CD14-positive monocyte (primary cell): ENCODE measurements around the gene CLPSL1. TPM values are rescaled to one million over a fixed set of nuclear protein-coding genes. Genes with fewer than 3 reads are reported as not detected.

ENCODE experiments used
- DNase-seq, 3 donors: peaks; one replicate each; pipeline ENCODE4 v3.0.0-alpha.2; 2011 to 2022
- H2AFZ ChIP-seq: 2 replicates; pipeline ENCODE4 v1.6.0; 2012; ENCODE audit warnings: mild to moderate bottlenecking, low read depth, low read length, inconsistent platforms; ENCODE audit not compliant: insufficient read depth, poor library complexity, severe bottlenecking
- H3K27ac ChIP-seq, 2 donors: 1 replicate in 1 of 2; 2 replicates in 1 of 2; pipeline ENCODE4 v1.5.1; 2012 to 2013; ENCODE audit warnings: low read length in 2 of 2, control low read depth in 1 of 2, inconsistent platforms in 1 of 2, low read depth in 1 of 2, mild to moderate bottlenecking in 1 of 2
- H3K27me3 ChIP-seq, 2 donors: one replicate each; pipeline versions ENCODE4 v1.6.0 to v1.6.1; 2011 to 2013; ENCODE audit warnings: low read length in 2 of 2; ENCODE audit not compliant: control insufficient read depth in 2 of 2, insufficient read depth in 2 of 2
- H3K36me3 ChIP-seq, 2 donors: replicated peaks in 1 of 2; 1 replicate in 1 of 2; 2 replicates in 1 of 2; pipeline versions ENCODE4 v1.5.1 to v1.6.1; 2012 to 2013; ENCODE audit warnings: low read length in 2 of 2, control low read depth in 1 of 2, inconsistent platforms in 1 of 2, mild to moderate bottlenecking in 1 of 2; ENCODE audit not compliant: insufficient read depth in 2 of 2, control insufficient read depth in 1 of 2
- H3K4me1 ChIP-seq, 2 donors: 1 replicate in 1 of 2; 2 replicates in 1 of 2; pipeline versions ENCODE4 v1.5.1 to v1.6.1; 2012 to 2013; ENCODE audit warnings: low read length in 2 of 2, control low read depth in 1 of 2, inconsistent platforms in 1 of 2, mild to moderate bottlenecking in 1 of 2, moderate library complexity in 1 of 2; ENCODE audit not compliant: insufficient read depth in 2 of 2, control insufficient read depth in 1 of 2
- H3K4me2 ChIP-seq: replicated peaks from 2 replicates; pipeline ENCODE3; 2012; ENCODE audit warnings: low read length, moderate library complexity, mild to moderate bottlenecking; ENCODE audit not compliant: poor library complexity, severe bottlenecking; ENCODE audit errors: extremely low read depth
- H3K4me3 ChIP-seq, 3 experiments: fragments of 200-600 bp in 1 of 3; sonication (generic) in 1 of 3; replicated peaks in 1 of 3; 1 replicate in 2 of 3; 2 replicates in 1 of 3; pipeline ENCODE4 v1.5.1; 2011 to 2013; ENCODE audit warnings: low read length in 3 of 3, mild to moderate bottlenecking in 3 of 3, control low read depth in 2 of 3, low read depth in 2 of 3, inconsistent platforms in 1 of 3, moderate library complexity in 1 of 3
- H3K79me2 ChIP-seq: 2 replicates; pipeline ENCODE4 v1.6.0; 2012; ENCODE audit warnings: mild to moderate bottlenecking, control low read depth, inconsistent platforms, low read length, moderate library complexity; ENCODE audit not compliant: insufficient read depth
- H3K9ac ChIP-seq: 2 replicates; pipeline ENCODE4 v1.6.0; 2017; ENCODE audit warnings: low read length, mild to moderate bottlenecking; ENCODE audit not compliant: insufficient read depth, poor library complexity, severe bottlenecking
- H3K9me3 ChIP-seq, 2 donors: replicated peaks in 1 of 2; 1 replicate in 1 of 2; 2 replicates in 1 of 2; pipeline versions ENCODE4 v1.5.1 to v1.6.1; 2012 to 2013; ENCODE audit warnings: low read length in 2 of 2, control low read depth in 1 of 2; ENCODE audit not compliant: control insufficient read depth in 1 of 2, insufficient read depth in 1 of 2
- H4K20me1 ChIP-seq: 2 replicates; pipeline ENCODE4 v1.6.0; 2012; ENCODE audit warnings: mild to moderate bottlenecking, low read length, control low read depth, moderate library complexity; ENCODE audit not compliant: insufficient read depth
- H3K27ac Mint-ChIP-seq, 7 donors: one replicate each; pipeline ENCODE4 v1.8.0; 2020; ENCODE audit warnings: mild to moderate bottlenecking in 7 of 7, mixed read lengths in 7 of 7, moderate library complexity in 6 of 7, inconsistent platforms in 2 of 7
- H3K27me3 Mint-ChIP-seq, 3 donors: one replicate each; pipeline ENCODE4 v1.8.0; 2021 to 2022; ENCODE audit warnings: low read depth in 3 of 3, mild to moderate bottlenecking in 3 of 3, mixed read lengths in 3 of 3, moderate library complexity in 3 of 3, inconsistent platforms in 1 of 3
- H3K36me3 Mint-ChIP-seq, 2 donors: one replicate each; pipeline ENCODE4 v1.8.0; 2020; ENCODE audit warnings: mixed read lengths in 2 of 2, inconsistent platforms in 1 of 2, mild to moderate bottlenecking in 1 of 2
- H3K4me1 Mint-ChIP-seq: one replicate; pipeline ENCODE4 v1.8.0; 2020; ENCODE audit warnings: mild to moderate bottlenecking, mixed read lengths
- H3K4me3 Mint-ChIP-seq, 2 donors: one replicate each; pipeline ENCODE4 v1.8.0; 2020; ENCODE audit warnings: mild to moderate bottlenecking in 2 of 2, mixed read lengths in 2 of 2, moderate library complexity in 1 of 2
- H3K9me3 Mint-ChIP-seq, 7 donors: one replicate each; pipeline ENCODE4 v1.8.0; 2020 to 2022; ENCODE audit warnings: mixed read lengths in 7 of 7, mild to moderate bottlenecking in 6 of 7, moderate library complexity in 6 of 7, inconsistent platforms in 2 of 7
- WGBS: methylation state at CpG from one replicate; pipeline ENCODE4 v1.1.5; 2013; ENCODE audit warnings: missing lambda C conversion rate; ENCODE audit not compliant: insufficient coverage; 5-methylcytosine and 5-hydroxymethylcytosine counted together
- intact Hi-C, 2 donors: fragments of 100-400 bp; cut with micrococcal nuclease; formaldehyde crosslinking; loops; one replicate each; pipeline versions ENCODE4 v1.15.0 to v1.15.1; 2023
- polyA plus RNA-seq, 3 donors: library from polyadenylated mRNA; depleted of rRNA in 1 of 3; unstranded in 2 of 3; stranded (reverse) in 1 of 3; fragments of 300-500 nt in 2 of 3; fragments of >200 nt in 1 of 3; fragmentation: Illumina TruSeq in 2 of 3; gene quantifications; 1 replicate in 2 of 3; 2 replicates in 1 of 3; pipeline ENCODE4 v1.2.3, GENCODE V29; 2012 to 2021
- TF ChIP-seq, protein P1 (sequence below): fragments of 200-600 bp; IDR thresholded peaks from one replicate; pipeline ENCODE4 v1.8.0; 2022; ENCODE audit warnings: antibody characterized with exemption, mild to moderate bottlenecking

CLPSL1 gene
- polyA plus RNA-seq, 3 donors: not detected

DNA sequence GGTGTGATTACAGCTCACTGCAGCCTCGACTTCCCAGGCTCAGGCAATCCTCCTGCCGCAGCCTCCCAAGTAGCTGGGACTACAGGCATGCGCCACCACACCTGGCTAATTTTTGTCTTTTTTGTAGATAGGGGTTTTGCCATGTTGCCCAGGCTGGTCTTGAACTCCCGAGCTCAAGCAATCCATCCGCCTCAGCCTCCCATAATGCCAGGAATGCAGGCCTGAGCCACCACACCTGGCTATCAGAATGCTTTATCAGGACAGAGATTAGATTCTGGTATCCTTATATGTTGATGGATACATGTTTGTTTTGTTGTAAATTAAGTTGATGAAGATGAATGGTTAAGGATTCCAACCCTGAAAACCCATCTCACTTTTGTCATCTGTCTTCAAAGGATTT, 48.5 kb downstream of the CLPSL1 start:
- Histone ChIP-seq H2AFZ (no peak overlapping the region), H3K79me2 (no peaks in the 10 kb centered on the region), H3K4me3 (no peak overlapping the region), H3K27me3 (no peaks in the 10 kb centered on the region), H3K9me3 (no peaks in the 10 kb centered on the region), H3K9ac (no peak overlapping the region), H4K20me1 (no peaks in the 10 kb centered on the region), H3K4me1 (peaks cover 17 to 19% of the 10 kb centered on the region in 2 donors), H3K4me2 (no peak overlapping the region), H3K36me3 (no peaks in the 10 kb centered on the region), H3K27ac (no peak overlapping the region)
- no peak for DNase-seq
- H3K4me3 Mint-ChIP-seq: no peak overlapping the region
- intact Hi-C loops: no loop called here
- peaks cover 2 to 6% (median 2%) of the 10 kb centered on the region in 3 donors for H3K27me3 Mint-ChIP-seq
- H3K27ac Mint-ChIP-seq: no peak overlapping the region
- peaks cover 5 to 11% of the 10 kb centered on the region in 2 donors for H3K36me3 Mint-ChIP-seq
- 85% methylated on average over 4 of the region's 5 CpGs for WGBS
- H3K4me1 Mint-ChIP-seq: peaks cover 17% of the 10 kb centered on the region
- TF ChIP-seq, protein P1, sequence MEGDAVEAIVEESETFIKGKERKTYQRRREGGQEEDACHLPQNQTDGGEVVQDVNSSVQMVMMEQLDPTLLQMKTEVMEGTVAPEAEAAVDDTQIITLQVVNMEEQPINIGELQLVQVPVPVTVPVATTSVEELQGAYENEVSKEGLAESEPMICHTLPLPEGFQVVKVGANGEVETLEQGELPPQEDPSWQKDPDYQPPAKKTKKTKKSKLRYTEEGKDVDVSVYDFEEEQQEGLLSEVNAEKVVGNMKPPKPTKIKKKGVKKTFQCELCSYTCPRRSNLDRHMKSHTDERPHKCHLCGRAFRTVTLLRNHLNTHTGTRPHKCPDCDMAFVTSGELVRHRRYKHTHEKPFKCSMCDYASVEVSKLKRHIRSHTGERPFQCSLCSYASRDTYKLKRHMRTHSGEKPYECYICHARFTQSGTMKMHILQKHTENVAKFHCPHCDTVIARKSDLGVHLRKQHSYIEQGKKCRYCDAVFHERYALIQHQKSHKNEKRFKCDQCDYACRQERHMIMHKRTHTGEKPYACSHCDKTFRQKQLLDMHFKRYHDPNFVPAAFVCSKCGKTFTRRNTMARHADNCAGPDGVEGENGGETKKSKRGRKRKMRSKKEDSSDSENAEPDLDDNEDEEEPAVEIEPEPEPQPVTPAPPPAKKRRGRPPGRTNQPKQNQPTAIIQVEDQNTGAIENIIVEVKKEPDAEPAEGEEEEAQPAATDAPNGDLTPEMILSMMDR: no peak
- peaks cover 0 to 4% (median 2%) of the 10 kb centered on the region in 7 donors for H3K9me3 Mint-ChIP-seq

DNA sequence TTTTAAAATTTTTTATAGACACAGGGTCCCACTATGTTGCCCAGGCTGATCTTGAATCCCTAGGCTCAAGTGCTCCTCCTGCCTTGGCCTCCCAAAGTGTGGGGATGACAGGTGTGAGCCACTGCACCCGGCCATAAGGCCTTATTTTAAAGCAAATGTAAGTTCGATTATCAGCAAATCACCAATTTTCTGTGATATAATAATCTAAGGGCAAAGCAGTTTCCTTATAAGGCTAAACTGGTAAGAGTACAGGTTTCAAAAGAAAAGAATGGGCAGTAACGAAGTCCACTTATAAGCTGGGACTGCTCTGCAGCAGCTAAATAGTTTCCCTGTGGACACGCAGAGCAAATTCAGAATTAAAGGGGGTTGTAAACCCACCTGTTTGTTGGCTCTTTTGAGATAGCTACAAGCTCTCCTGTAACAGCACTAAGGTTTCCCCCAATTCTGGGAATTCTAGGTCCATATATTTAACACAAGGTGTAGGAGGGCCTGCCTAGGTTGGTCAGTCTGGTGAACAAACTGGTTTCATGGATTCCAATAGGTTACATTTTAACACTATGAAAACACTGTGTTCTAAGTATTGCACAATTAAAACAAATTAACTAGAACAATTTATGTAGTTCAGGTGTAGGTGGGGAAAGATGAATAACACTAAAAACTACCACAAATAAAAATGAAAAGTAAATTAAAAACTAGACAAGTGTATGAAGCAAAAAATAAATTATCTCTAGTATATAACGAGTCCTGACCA, 50.6 kb downstream of the CLPSL1 start:
- H3K4me1 ChIP-seq: peaks cover 37 to 41% of the 10 kb centered on the region in 2 donors
- H3K79me2 ChIP-seq: no peaks in the 10 kb centered on the region
- Mint-ChIP-seq H3K36me3 (peaks cover 5 to 12% of the 10 kb centered on the region in 2 donors), H3K27ac (no peak overlapping the region), H3K27me3 (peaks cover 0 to 3% (median 2%) of the 10 kb centered on the region in 3 donors), H3K9me3 (peaks cover 0 to 4% (median 2%) of the 10 kb centered on the region in 7 donors), H3K4me1 (peaks cover 37% of the 10 kb centered on the region), H3K4me3 (no peak overlapping the region)
- H4K20me1 ChIP-seq: no peaks in the 10 kb centered on the region
- no peak overlapping the region for H3K9ac ChIP-seq
- 100% methylated on average over 2 of the region's 5 CpGs for whole genome bisulfite sequencing
- intact Hi-C loops: no loop called here
- H3K36me3 ChIP-seq: no peaks in the 10 kb centered on the region
- H3K4me2 ChIP-seq: no peak overlapping the region
- no peak for DNase-seq
- no peaks in the 10 kb centered on the region for H3K9me3 ChIP-seq
- TF ChIP-seq, protein P1: no peak
- H2AFZ ChIP-seq: no peak overlapping the region
- no peak overlapping the region for H3K27ac ChIP-seq
- no peak overlapping the region for H3K4me3 ChIP-seq
- H3K27me3 ChIP-seq: no peaks in the 10 kb centered on the region
